ENCODE results near the gene NTRK3.

Gene NTRK3

DNA sequence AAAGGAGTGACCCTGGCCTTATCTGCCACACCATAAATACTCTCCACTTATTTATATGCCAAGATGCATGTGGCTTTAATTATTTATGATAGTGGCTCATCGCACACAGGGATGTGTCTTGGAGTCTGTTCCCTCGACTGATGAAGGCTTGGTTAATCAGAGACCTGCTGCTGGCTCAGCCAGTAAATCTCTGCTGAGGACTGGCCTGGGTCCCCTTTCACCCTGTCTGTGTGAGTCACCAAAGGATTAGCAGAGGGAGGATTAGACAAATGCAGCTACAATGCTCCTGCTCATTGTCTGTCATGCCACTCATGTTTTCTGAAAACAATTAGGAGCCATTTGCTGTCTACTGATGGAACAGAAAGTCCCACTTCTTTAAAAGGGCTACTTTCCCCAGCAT, 226.8 kb downstream of the NTRK3 start:
- Histone ChIP-seq H3K27me3 (ENCODE audit: control insufficient read depth in 2 of 2, insufficient read depth in 2 of 2, low read length in 2 of 2) (no peaks in the 10 kb centered on the region), H3K9ac (ENCODE audit: low read depth in 1 of 2, low read length in 2 of 2) (no peak overlapping the region), H3K4me3 (ENCODE audit: low read length in 2 of 2) (no peak overlapping the region), H3K9me3 (ENCODE audit: control insufficient read depth in 2 of 2, low read length in 2 of 2) (no peaks in the 10 kb centered on the region), H3K4me1 (ENCODE audit: control insufficient read depth in 2 of 2, insufficient read depth in 2 of 2, low read length in 2 of 2) (no peaks in the 10 kb centered on the region), H3K36me3 (ENCODE audit: control insufficient read depth in 2 of 2, insufficient read depth in 2 of 2, low read length in 2 of 2) (no peaks in the 10 kb centered on the region), H3K27ac (ENCODE audit: low read depth in 2 of 2, low read length in 2 of 2) (no peak overlapping the region)

- no peaks in the 10 kb centered on the region for H3K27me3 ChIP-seq (ENCODE audit: control insufficient read depth in 2 of 2, insufficient read depth in 2 of 2, low read length in 2 of 2)
- H3K4me3 ChIP-seq (ENCODE audit: low read length in 2 of 2) = no peak overlapping the region
- H3K27ac ChIP-seq (ENCODE audit: low read depth in 2 of 2, low read length in 2 of 2) = no peak overlapping the region
- no peaks in the 10 kb centered on the region for H3K4me1 ChIP-seq (ENCODE audit: control insufficient read depth in 2 of 2, insufficient read depth in 2 of 2, low read length in 2 of 2)
- H3K9ac ChIP-seq (ENCODE audit: low read depth in 1 of 2, low read length in 2 of 2) = no peak overlapping the region
- H3K9me3 ChIP-seq (ENCODE audit: control insufficient read depth in 2 of 2, low read length in 2 of 2) = no peaks in the 10 kb centered on the region
- no peaks in the 10 kb centered on the region for H3K36me3 ChIP-seq (ENCODE audit: control insufficient read depth in 2 of 2, insufficient read depth in 2 of 2, low read length in 2 of 2)
Observed at GRCh38 chr15:88028024-88028423, 228.5 kb downstream of the NTRK3 start.

DNA sequence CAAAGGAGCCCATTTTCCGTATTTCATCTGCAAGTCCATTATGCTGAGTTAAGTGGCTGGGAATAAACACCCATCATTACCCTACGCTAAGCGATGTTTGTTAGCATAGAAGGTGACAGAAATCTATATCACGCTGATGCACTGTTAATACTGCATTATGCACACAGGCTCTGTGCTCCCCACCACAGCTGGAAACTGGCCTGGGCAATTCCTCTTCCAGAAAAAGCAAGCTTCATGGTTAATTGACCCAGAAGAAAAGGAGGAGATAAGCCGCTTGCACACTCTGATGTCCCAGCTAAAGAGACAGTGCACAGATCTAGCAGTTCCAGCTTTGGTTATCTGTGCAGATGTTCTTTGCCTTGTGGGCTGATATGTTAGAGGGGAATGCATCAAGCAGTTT, 232.6 kb downstream of the NTRK3 start:
- Histone ChIP-seq H3K9ac (ENCODE audit: low read depth in 1 of 2, low read length in 2 of 2) (no peak overlapping the region), H3K9me3 (ENCODE audit: control insufficient read depth in 2 of 2, low read length in 2 of 2) (no peaks in the 10 kb centered on the region), H3K4me3 (ENCODE audit: low read length in 2 of 2) (no peak overlapping the region), H3K36me3 (ENCODE audit: control insufficient read depth in 2 of 2, insufficient read depth in 2 of 2, low read length in 2 of 2) (no peaks in the 10 kb centered on the region), H3K27me3 (ENCODE audit: control insufficient read depth in 2 of 2, insufficient read depth in 2 of 2, low read length in 2 of 2) (no peaks in the 10 kb centered on the region), H3K27ac (ENCODE audit: low read depth in 2 of 2, low read length in 2 of 2) (no peak overlapping the region), H3K4me1 (ENCODE audit: control insufficient read depth in 2 of 2, insufficient read depth in 2 of 2, low read length in 2 of 2) (no peaks in the 10 kb centered on the region)

DNA sequence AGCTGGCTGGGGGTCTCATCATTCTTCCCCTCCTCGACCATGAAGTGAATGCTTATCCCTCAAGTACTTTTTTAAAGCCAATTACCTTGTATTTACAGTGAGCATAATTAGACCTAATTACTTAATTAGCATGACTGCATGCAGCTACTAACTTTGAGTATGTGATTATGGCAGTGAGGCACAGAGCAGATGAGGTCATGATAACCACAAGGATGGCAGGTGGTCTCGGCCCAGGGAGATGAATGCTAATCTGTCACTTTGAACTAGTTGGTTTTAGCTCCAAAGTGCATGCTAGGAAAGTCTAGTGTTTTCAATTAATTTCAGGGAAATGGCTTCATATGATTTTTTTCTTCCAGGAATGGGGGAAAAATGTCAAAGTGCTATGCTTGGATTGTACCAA, 233.8 kb downstream of the NTRK3 start:
- Histone ChIP-seq H3K27ac (ENCODE audit: low read depth in 2 of 2, low read length in 2 of 2) (no peak overlapping the region), H3K4me3 (ENCODE audit: low read length in 2 of 2) (no peak overlapping the region), H3K4me1 (ENCODE audit: control insufficient read depth in 2 of 2, insufficient read depth in 2 of 2, low read length in 2 of 2) (no peaks in the 10 kb centered on the region), H3K36me3 (ENCODE audit: control insufficient read depth in 2 of 2, insufficient read depth in 2 of 2, low read length in 2 of 2) (no peaks in the 10 kb centered on the region), H3K9ac (ENCODE audit: low read depth in 1 of 2, low read length in 2 of 2) (no peak overlapping the region), H3K27me3 (ENCODE audit: control insufficient read depth in 2 of 2, insufficient read depth in 2 of 2, low read length in 2 of 2) (no peaks in the 10 kb centered on the region), H3K9me3 (ENCODE audit: control insufficient read depth in 2 of 2, low read length in 2 of 2) (no peaks in the 10 kb centered on the region)

DNA sequence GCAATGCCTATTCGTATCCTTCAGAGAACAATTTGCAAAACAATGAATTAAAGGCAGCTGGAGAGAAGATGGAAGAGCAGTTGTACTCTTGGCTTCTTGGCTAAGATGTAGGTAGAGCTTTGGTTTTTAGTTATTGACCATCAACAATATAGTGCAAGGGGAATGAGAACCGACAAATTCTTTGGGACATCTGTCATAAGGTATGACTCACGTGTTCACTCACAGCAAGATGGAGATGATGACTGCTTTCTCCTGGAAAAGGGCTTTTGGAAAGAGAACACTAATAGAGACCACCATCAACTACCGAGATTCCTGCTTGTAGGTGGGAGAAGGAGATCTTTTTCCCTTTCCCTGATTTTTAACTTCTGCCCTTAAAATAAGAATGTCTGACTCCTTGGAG, 234.9 kb downstream of the NTRK3 start:
- H3K27ac ChIP-seq (ENCODE audit: low read depth in 2 of 2, low read length in 2 of 2) = no peak overlapping the region
- no peak overlapping the region for H3K4me3 ChIP-seq (ENCODE audit: low read length in 2 of 2)
- no peaks in the 10 kb centered on the region for H3K9me3 ChIP-seq (ENCODE audit: control insufficient read depth in 2 of 2, low read length in 2 of 2)
- H3K27me3 ChIP-seq (ENCODE audit: control insufficient read depth in 2 of 2, insufficient read depth in 2 of 2, low read length in 2 of 2) = no peaks in the 10 kb centered on the region
- no peaks in the 10 kb centered on the region for H3K36me3 ChIP-seq (ENCODE audit: control insufficient read depth in 2 of 2, insufficient read depth in 2 of 2, low read length in 2 of 2)
- no peak overlapping the region for H3K9ac ChIP-seq (ENCODE audit: low read depth in 1 of 2, low read length in 2 of 2)
- no peaks in the 10 kb centered on the region for H3K4me1 ChIP-seq (ENCODE audit: control insufficient read depth in 2 of 2, insufficient read depth in 2 of 2, low read length in 2 of 2)

DNA sequence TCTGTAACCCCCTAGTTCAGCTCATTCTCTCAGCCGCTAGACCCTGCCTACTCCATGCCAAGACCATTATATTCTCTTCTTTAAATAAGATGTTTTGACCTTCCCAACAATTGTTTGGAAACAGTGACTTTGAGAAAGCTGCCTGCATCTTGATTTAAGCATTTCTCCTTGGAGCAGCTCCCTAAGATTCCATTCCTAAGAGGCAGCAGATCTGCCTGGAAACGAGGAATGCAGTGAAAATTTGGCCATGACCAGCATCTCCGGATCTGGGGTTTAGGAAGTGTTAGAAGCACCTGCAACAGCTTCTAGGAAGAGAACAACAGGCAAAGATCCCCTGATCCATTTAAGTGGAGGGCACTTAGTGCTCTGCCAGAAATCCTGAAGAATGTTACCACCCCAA, 235.7 kb downstream of the NTRK3 start:
- H3K27ac ChIP-seq (ENCODE audit: low read depth in 2 of 2, low read length in 2 of 2) = no peak overlapping the region
- H3K9ac ChIP-seq (ENCODE audit: low read depth in 1 of 2, low read length in 2 of 2) = no peak overlapping the region
- no peaks in the 10 kb centered on the region for H3K36me3 ChIP-seq (ENCODE audit: control insufficient read depth in 2 of 2, insufficient read depth in 2 of 2, low read length in 2 of 2)
- no peak overlapping the region for H3K4me3 ChIP-seq (ENCODE audit: low read length in 2 of 2)
- H3K4me1 ChIP-seq (ENCODE audit: control insufficient read depth in 2 of 2, insufficient read depth in 2 of 2, low read length in 2 of 2) = no peaks in the 10 kb centered on the region
- no peaks in the 10 kb centered on the region for H3K27me3 ChIP-seq (ENCODE audit: control insufficient read depth in 2 of 2, insufficient read depth in 2 of 2, low read length in 2 of 2)
- H3K9me3 ChIP-seq (ENCODE audit: control insufficient read depth in 2 of 2, low read length in 2 of 2) = no peaks in the 10 kb centered on the region

DNA sequence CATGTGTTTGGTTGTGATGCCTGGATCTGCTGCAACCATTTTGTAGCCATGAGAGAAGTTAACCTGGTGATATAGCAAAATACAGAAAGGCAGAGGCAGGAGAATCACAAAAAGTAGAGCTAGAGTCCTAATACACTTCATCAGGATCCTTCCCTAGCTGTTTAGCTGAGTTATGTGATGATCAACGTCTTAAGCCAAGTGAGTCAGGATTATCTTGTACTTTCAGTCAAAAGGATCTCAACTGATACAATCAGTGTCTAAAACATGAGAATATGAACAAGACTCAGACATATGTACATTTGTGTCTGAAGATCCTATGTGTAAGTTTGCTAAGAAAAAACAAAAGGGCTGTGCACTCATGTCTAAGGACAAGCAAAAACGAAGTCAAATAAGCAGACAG, 236.9 kb downstream of the NTRK3 start:
- Histone ChIP-seq H3K36me3 (ENCODE audit: control insufficient read depth in 2 of 2, insufficient read depth in 2 of 2, low read length in 2 of 2) (no peaks in the 10 kb centered on the region), H3K9ac (ENCODE audit: low read depth in 1 of 2, low read length in 2 of 2) (no peak overlapping the region), H3K4me1 (ENCODE audit: control insufficient read depth in 2 of 2, insufficient read depth in 2 of 2, low read length in 2 of 2) (no peaks in the 10 kb centered on the region), H3K4me3 (ENCODE audit: low read length in 2 of 2) (no peak overlapping the region), H3K27me3 (ENCODE audit: control insufficient read depth in 2 of 2, insufficient read depth in 2 of 2, low read length in 2 of 2) (no peaks in the 10 kb centered on the region), H3K27ac (ENCODE audit: low read depth in 2 of 2, low read length in 2 of 2) (no peak overlapping the region), H3K9me3 (ENCODE audit: control insufficient read depth in 2 of 2, low read length in 2 of 2) (no peaks in the 10 kb centered on the region)

DNA sequence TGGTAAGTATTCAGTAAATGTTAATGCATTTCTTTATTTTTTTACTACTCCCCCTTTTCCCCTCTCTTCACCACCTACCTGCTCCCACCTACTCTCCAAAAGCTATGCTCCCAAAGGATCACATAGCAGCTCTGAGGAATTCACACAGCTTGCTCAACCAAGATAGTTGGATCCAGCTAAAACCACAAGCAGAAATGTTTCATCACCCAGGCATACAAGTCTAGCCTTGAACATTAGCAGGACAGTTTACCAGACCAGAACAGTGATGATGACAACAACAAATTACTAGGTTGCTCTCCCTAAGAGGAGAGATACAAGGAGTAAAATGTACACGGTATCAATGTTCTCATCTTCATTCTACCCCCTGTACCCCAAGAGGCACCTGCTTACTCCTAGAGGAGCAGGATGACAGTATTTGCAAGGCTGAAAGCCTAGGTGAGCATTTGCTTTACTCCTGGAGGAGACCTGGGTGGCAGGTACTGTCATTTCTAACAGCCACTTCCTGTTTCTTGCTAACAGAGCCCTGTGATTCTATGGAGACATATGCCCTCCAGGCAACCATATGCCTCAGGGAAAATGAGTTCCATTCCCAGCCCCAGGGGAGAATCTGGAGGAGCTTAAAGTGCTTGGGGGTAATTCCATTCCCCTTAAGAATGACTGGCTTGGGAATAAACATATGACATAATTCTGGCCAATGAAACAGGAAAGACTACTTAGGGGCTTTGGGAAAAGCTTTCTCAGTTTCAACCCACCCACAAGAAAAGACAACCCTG, 237.5 kb downstream of the NTRK3 start:
- no peaks in the 10 kb centered on the region for H3K27me3 ChIP-seq (ENCODE audit: control insufficient read depth in 2 of 2, insufficient read depth in 2 of 2, low read length in 2 of 2)
- no peak overlapping the region for H3K9ac ChIP-seq (ENCODE audit: low read depth in 1 of 2, low read length in 2 of 2)
- H3K9me3 ChIP-seq (ENCODE audit: control insufficient read depth in 2 of 2, low read length in 2 of 2) = no peaks in the 10 kb centered on the region
- H3K4me3 ChIP-seq (ENCODE audit: low read length in 2 of 2) = no peak overlapping the region
- H3K4me1 ChIP-seq (ENCODE audit: control insufficient read depth in 2 of 2, insufficient read depth in 2 of 2, low read length in 2 of 2) = no peaks in the 10 kb centered on the region
- no peak overlapping the region for H3K27ac ChIP-seq (ENCODE audit: low read depth in 2 of 2, low read length in 2 of 2)
- H3K36me3 ChIP-seq (ENCODE audit: control insufficient read depth in 2 of 2, insufficient read depth in 2 of 2, low read length in 2 of 2) = no peaks in the 10 kb centered on the region

GRCh38 chr15:88017753-88018152, 238.8 kb downstream of the NTRK3 start:
- H3K4me3 ChIP-seq (ENCODE audit: low read length in 2 of 2) = no peak overlapping the region
- no peaks in the 10 kb centered on the region for H3K36me3 ChIP-seq (ENCODE audit: control insufficient read depth in 2 of 2, insufficient read depth in 2 of 2, low read length in 2 of 2)
- H3K9ac ChIP-seq (ENCODE audit: low read depth in 1 of 2, low read length in 2 of 2) = no peak overlapping the region
- H3K9me3 ChIP-seq (ENCODE audit: control insufficient read depth in 2 of 2, low read length in 2 of 2) = no peaks in the 10 kb centered on the region
- H3K4me1 ChIP-seq (ENCODE audit: control insufficient read depth in 2 of 2, insufficient read depth in 2 of 2, low read length in 2 of 2) = no peaks in the 10 kb centered on the region
- no peaks in the 10 kb centered on the region for H3K27me3 ChIP-seq (ENCODE audit: control insufficient read depth in 2 of 2, insufficient read depth in 2 of 2, low read length in 2 of 2)
- no peak overlapping the region for H3K27ac ChIP-seq (ENCODE audit: low read depth in 2 of 2, low read length in 2 of 2)

- no peaks in the 10 kb centered on the region for H3K36me3 ChIP-seq (ENCODE audit: control insufficient read depth in 2 of 2, insufficient read depth in 2 of 2, low read length in 2 of 2)
- no peak overlapping the region for H3K27ac ChIP-seq (ENCODE audit: low read depth in 2 of 2, low read length in 2 of 2)
- H3K4me1 ChIP-seq (ENCODE audit: control insufficient read depth in 2 of 2, insufficient read depth in 2 of 2, low read length in 2 of 2) = no peaks in the 10 kb centered on the region
- H3K27me3 ChIP-seq (ENCODE audit: control insufficient read depth in 2 of 2, insufficient read depth in 2 of 2, low read length in 2 of 2) = no peaks in the 10 kb centered on the region
- no peaks in the 10 kb centered on the region for H3K9me3 ChIP-seq (ENCODE audit: control insufficient read depth in 2 of 2, low read length in 2 of 2)
- no peak overlapping the region for H3K4me3 ChIP-seq (ENCODE audit: low read length in 2 of 2)
- H3K9ac ChIP-seq (ENCODE audit: low read depth in 1 of 2, low read length in 2 of 2) = no peak overlapping the region
Observed at GRCh38 chr15:88016406-88016805, 240.1 kb downstream of the NTRK3 start.

All from mucosa of rectum (tissue), 2 donors.